Dermis microvascular lymphatic vessel endothelial cell (primary cell): ENCODE data around the gene APP. TPM values are rescaled to one million over a fixed set of nuclear protein-coding genes. Genes with fewer than 3 reads are reported as not detected.
A peak's percentile ranks its signal among the peaks of the same experiment; 100 is the strongest.

ENCODE experiments used
- DNase-seq, 2 donors: peaks; one replicate each; pipeline versions ENCODE4 v3.0.0 to v3.0.0-alpha.2; 2010; ENCODE audit warnings: low read depth in 2 of 2
- total RNA-seq: library from RNA; depleted of rRNA; stranded (reverse); fragments of >200 nt; gene quantifications from 2 replicates; pipeline ENCODE4 v1.2.1, GENCODE V29; 2014

APP gene
- total RNA-seq, 1 donor from 2014 or later, result 603 TPM

- DNase-seq, result peak in 1 of 2 donors; percentile 30
These were observed 189.9 kb downstream of the APP start for GRCh38 chr21:25980710-25981109.

GRCh38 chr21:25979845-25980616 lies 190.5 kb downstream of the APP start:
- DNase-seq, result peak in 1 of 2 donors; percentile 26

GRCh38 chr21:25977068-25977611 lies 193.4 kb downstream of the APP start:
- no peak for DNase-seq

- no peak for DNase-seq
These were observed 195.6 kb downstream of the APP start for GRCh38 chr21:25974964-25975363.

- DNase-seq, result no peak
These were observed 200.2 kb downstream of the APP start for GRCh38 chr21:25970254-25970930.

GRCh38 chr21:25967901-25968438 lies 202.6 kb downstream of the APP start:
- DNase-seq, result no peak

GRCh38 chr21:25967181-25967900 lies 203.2 kb downstream of the APP start:
- peak in 1 of 2 donors; percentile 79 for DNase-seq

GRCh38 chr21:25965951-25966707 lies 204.4 kb downstream of the APP start:
- DNase-seq, result no peak

- no peak for DNase-seq
These were observed 205.6 kb downstream of the APP start for GRCh38 chr21:25964926-25965325.

- DNase-seq, result peak; percentile 58 to 93
These were observed 206.6 kb downstream of the APP start for GRCh38 chr21:25964015-25964414.

- DNase-seq, result peak; percentile 45 to 92
These were observed 207.4 kb downstream of the APP start for GRCh38 chr21:25963181-25963580.

GRCh38 chr21:25961042-25961441 lies 209.5 kb downstream of the APP start:
- peak; percentile 38 to 62 for DNase-seq

GRCh38 chr21:25960402-25960801 lies 210.2 kb downstream of the APP start:
- no peak for DNase-seq

- no peak for DNase-seq
These were observed 210.8 kb downstream of the APP start for GRCh38 chr21:25959799-25960198.

- peak in 1 of 2 donors; percentile 55 for DNase-seq
These were observed 213.4 kb downstream of the APP start for GRCh38 chr21:25956993-25957714.

- no peak for DNase-seq
These were observed 214.9 kb downstream of the APP start for GRCh38 chr21:25955646-25956045.

GRCh38 chr21:25953659-25954058 lies 216.9 kb downstream of the APP start:
- peak; percentile 85 to 87 for DNase-seq

- peak; percentile 43 to 60 for DNase-seq
These were observed 217.4 kb downstream of the APP start for GRCh38 chr21:25953196-25953595.

- DNase-seq, result peak; percentile 45 to 67
These were observed 218.3 kb downstream of the APP start for GRCh38 chr21:25952306-25952705.

- no peak for DNase-seq
These were observed 220.9 kb downstream of the APP start for GRCh38 chr21:25949701-25950100.
